ENCODE data around the gene ACAP2.

- no peak for TF ChIP-seq ZNF138 (CRISPR knock-in tag; conservative IDR thresholded peaks at IDR 0.05)
- no peak for TF ChIP-seq CTCF (IDR thresholded peaks at IDR 0.05)
- TF ChIP-seq CDX4 (CRISPR knock-in tag; IDR thresholded peaks at IDR 0.05; ENCODE audit: borderline replicate concordance): no peak
- TF ChIP-seq IRF1 (CRISPR knock-in tag; IDR thresholded peaks at IDR 0.05): no peak
- TF ChIP-seq PRDM15 (CRISPR knock-in tag; IDR thresholded peaks at IDR 0.05): no peak
- no peak for TF ChIP-seq ERG (CRISPR knock-in tag; IDR thresholded peaks at IDR 0.05)
- no peak for TF ChIP-seq NFYB (CRISPR knock-in tag; conservative IDR thresholded peaks at IDR 0.05; ENCODE audit: low read depth)
- TF ChIP-seq USF2 (CRISPR knock-in tag; IDR thresholded peaks at IDR 0.05): no peak
- no peak for TF ChIP-seq ESRRA (CRISPR knock-in tag; IDR thresholded peaks at IDR 0.05; ENCODE audit: borderline replicate concordance)
- TF ChIP-seq CREB1 (CRISPR knock-in tag; IDR thresholded peaks at IDR 0.05): no peak
Observed at GRCh38 chr3:195394024-195394423, 48.8 kb downstream of the ACAP2 start.
